ENCODE data around the gene TTLL11. TPM values are rescaled to one million over a fixed set of nuclear protein-coding genes. Genes with fewer than 3 reads are reported as not detected.
A peak's percentile ranks its signal among the peaks of the same experiment; 100 is the strongest.

TTLL11 gene
- total and polyA plus RNA-seq, 4 donors: 3.6 to 7.8 (median 5.9) TPM

- Histone ChIP-seq H3K27ac (ENCODE audit: low read depth in 1 of 2, low read length in 1 of 2) (no peak overlapping the region), H3K36me3 (ENCODE audit: control insufficient read depth in 4 of 4, insufficient read depth in 4 of 4, low read length in 4 of 4) (no peaks in the 10 kb centered on the region), H3K4me3 (no peak overlapping the region), H3K27me3 (ENCODE audit: control insufficient read depth in 3 of 3, insufficient read depth in 3 of 3, low read length in 2 of 3) (no peaks in the 10 kb centered on the region), H3K9me3 (ENCODE audit: control insufficient read depth in 4 of 4, insufficient read depth in 3 of 4, low read length in 3 of 4) (no peaks in the 10 kb centered on the region), H3K9ac (ENCODE audit: insufficient read depth in 1 of 2, low read length in 2 of 2) (no peak overlapping the region), H3K4me1 (ENCODE audit: control insufficient read depth in 5 of 5, insufficient read depth in 5 of 5, low read length in 5 of 5) (peaks cover 0 to 17% (median 4%) of the 10 kb centered on the region in 5 donors)
- ATAC-seq (ENCODE audit: insufficient read depth, low FRiP score): no peak
- DNase-seq: peak; percentile 52 to 84 (median 70)
- 82 to 91% methylated on average over 7 of the region's 7 CpGs for WGBS, 2 donors
- no peak for TF ChIP-seq CTCF (IDR thresholded peaks at IDR 0.05; ENCODE audit: control extremely low read depth, extremely low read depth)
These were observed 95.3 kb downstream of the TTLL11 start for GRCh38 chr9:121997791-121998190.

- H3K36me3 ChIP-seq (ENCODE audit: control insufficient read depth in 4 of 4, insufficient read depth in 4 of 4, low read length in 4 of 4): no peaks in the 10 kb centered on the region
- ATAC-seq (ENCODE audit: insufficient read depth, low FRiP score): no peak
- 91 to 92% methylated on average over 4 of the region's 4 CpGs for WGBS, 2 donors
- TF ChIP-seq CTCF (IDR thresholded peaks at IDR 0.05; ENCODE audit: control extremely low read depth, extremely low read depth): no peak
- H3K9me3 ChIP-seq (ENCODE audit: control insufficient read depth in 4 of 4, insufficient read depth in 3 of 4, low read length in 3 of 4): no peaks in the 10 kb centered on the region
- H3K27me3 ChIP-seq (ENCODE audit: control insufficient read depth in 3 of 3, insufficient read depth in 3 of 3, low read length in 2 of 3): no peaks in the 10 kb centered on the region
- H3K4me3 ChIP-seq: no peak overlapping the region
- H3K4me1 ChIP-seq (ENCODE audit: control insufficient read depth in 5 of 5, insufficient read depth in 5 of 5, low read length in 5 of 5): peaks cover 0 to 14% (median under 1%) of the 10 kb centered on the region in 5 donors
- H3K9ac ChIP-seq (ENCODE audit: insufficient read depth in 1 of 2, low read length in 2 of 2): no peak overlapping the region
- no peak overlapping the region for H3K27ac ChIP-seq (ENCODE audit: low read depth in 1 of 2, low read length in 1 of 2)
- no peak for DNase-seq
These were observed 96.3 kb downstream of the TTLL11 start for GRCh38 chr9:121996783-121997182.

GRCh38 chr9:121995997-121996396, 97.1 kb downstream of the TTLL11 start:
- H3K4me3 ChIP-seq: no peak overlapping the region
- peaks cover 0 to 11% (median 0%) of the 10 kb centered on the region in 5 donors for H3K4me1 ChIP-seq (ENCODE audit: control insufficient read depth in 5 of 5, insufficient read depth in 5 of 5, low read length in 5 of 5)
- ATAC-seq (ENCODE audit: insufficient read depth, low FRiP score): no peak
- WGBS, 2 donors: 84 to 89% methylated on average over 5 of the region's 5 CpGs
- no peak overlapping the region for H3K27ac ChIP-seq (ENCODE audit: low read depth in 1 of 2, low read length in 1 of 2)
- H3K36me3 ChIP-seq (ENCODE audit: control insufficient read depth in 4 of 4, insufficient read depth in 4 of 4, low read length in 4 of 4): no peaks in the 10 kb centered on the region
- H3K9ac ChIP-seq (ENCODE audit: insufficient read depth in 1 of 2, low read length in 2 of 2): no peak overlapping the region
- H3K9me3 ChIP-seq (ENCODE audit: control insufficient read depth in 4 of 4, insufficient read depth in 3 of 4, low read length in 3 of 4): no peaks in the 10 kb centered on the region
- no peaks in the 10 kb centered on the region for H3K27me3 ChIP-seq (ENCODE audit: control insufficient read depth in 3 of 3, insufficient read depth in 3 of 3, low read length in 2 of 3)
- DNase-seq: no peak
- TF ChIP-seq CTCF (IDR thresholded peaks at IDR 0.05; ENCODE audit: control extremely low read depth, extremely low read depth): no peak
